DMS 273 (cell line): Measurements from ENCODE around the gene RFX2.
"Not testable (repeated sequence)": the region's sequence is repeated elsewhere in the genome, so short reads cannot be mapped to it uniquely, and the experiment has no call there.

Experiments
- DNase-seq: peaks from one replicate; lab custom pipeline; 2025; ENCODE audit not compliant: unreplicated experiment; lab: John Stamatoyannopoulos, UW

The RFX2 gene

DNA sequence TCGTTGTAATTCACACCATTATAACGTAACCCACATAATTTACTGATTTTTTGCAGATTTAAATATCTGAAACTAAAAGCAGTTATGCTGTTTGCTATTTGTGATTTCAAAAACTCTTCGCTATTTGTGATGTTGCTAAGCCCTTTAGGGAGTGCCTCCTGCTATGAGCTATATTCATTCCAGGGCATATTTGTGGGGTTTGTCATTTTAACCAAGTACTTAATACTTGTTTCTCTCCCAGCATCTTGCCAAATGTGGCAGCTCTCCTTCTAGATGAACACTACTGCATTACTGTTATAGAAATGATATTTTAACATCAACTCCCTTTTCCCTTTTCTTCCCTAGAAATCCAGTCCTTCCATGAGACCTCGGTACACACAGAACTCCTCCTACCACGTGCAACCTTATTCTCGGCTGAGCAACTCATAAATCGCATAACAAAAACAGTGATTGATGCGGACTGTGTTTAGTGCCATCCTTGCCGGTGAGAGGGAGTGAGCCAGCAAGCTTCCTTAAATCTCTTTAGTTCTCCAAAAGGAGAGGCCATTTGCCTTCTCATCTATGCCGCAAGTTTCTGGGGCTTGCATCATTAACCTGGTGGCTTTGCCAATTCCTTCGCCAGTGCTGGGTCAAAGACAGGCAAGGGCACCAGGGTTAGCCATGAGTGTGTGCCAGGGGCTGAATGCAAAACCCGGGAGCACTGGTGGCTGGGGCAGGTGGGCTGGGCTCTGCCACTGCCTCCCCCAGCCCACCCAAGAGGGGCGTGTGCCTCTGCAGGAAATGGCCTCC, 33.4 kb downstream of the RFX2 start:
- DNase-seq, result no peak

DNA sequence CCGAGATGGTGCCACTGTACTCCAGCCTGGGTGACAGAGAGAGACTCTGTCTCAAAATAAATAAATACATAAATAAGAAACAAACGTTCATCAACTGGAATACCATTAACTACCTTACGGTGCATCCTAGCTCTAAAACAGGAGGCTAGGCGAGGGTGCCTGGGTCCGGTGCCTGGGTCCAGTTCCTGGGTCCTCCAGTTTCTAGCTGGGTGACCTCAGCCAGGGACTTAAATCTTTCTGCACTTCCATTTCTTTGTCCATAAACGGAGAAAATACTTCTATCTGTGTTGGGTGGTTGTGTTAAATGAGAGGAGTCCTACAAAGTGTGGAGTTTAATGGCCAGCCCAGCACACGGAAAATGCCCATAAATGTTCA, 34.0 kb downstream of the RFX2 start:
- no peak for DNase-seq

DNA sequence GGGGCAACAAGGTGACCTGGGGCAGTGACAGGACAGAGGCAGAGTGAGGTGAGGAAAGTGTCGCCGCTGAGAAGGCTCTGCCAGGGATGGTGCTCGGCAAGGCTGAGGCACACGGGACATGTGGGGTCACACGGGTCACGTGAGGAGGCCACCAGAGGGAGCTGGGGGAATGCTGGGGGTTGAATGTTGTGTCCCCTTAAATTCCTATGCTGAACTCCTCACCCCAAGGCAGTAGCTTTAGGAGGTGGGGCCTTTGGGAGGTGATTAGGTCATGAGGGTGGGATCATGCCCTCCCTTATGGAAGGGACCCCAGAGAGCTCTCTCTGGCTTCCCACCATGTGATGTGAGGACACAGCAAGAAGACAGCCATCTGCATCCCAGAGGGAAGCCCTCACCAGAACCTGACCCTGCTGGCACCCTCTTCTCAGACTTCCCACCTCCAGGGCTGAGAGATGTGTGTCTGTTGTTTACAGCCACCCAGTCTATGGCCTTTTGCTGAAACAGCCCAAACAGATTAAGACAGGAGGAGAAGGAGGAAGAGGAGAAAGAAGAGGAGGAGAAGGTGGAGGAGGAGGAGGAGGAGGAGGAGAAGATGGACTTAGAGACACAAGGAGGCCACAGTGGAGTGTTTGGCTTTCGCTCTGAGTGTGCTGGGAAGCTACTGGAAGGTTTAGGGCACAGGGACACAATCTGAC, 35.4 kb downstream of the RFX2 start:
- DNase-seq, result no peak

DNA sequence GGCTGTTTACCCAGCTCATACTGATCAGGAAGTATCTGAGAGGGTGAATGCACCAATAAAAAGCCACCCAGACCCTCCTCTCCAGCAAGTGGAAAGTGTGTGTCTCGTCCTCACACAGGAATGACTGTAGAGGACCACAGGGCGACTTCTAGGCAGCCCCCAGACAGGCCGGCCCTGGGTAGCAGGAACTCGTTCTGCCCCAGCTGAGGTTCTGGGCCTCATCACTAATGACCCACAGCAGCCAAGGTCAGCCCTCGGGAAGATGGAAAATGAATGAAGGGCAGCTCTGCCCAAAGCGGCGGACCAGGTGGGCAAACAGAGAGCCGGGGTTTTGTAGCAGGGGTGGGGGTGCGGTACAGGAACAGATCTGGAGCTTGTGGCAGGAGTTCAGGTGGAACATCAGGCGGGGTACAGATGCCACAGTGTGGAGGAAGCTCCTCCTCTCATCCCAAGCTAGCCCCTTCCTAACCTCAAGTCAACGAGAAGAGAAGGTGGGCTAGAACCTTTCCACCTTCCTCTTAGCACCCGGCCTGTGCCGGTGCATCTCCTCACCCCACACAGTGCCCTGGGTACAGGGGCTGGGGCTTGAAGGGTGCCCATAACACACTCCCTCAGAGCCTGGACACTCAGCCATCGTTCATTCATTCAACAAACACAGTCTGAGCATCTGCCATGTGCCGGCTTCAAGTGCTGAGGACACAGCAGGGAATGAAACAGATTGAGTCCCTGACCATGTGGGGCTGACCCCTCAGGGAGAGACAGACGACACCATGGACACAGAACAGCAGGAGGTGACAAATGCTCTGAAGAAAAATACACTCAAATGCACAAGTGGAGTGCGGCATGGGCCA, 36.2 kb downstream of the RFX2 start:
- no peak for DNase-seq

DNA sequence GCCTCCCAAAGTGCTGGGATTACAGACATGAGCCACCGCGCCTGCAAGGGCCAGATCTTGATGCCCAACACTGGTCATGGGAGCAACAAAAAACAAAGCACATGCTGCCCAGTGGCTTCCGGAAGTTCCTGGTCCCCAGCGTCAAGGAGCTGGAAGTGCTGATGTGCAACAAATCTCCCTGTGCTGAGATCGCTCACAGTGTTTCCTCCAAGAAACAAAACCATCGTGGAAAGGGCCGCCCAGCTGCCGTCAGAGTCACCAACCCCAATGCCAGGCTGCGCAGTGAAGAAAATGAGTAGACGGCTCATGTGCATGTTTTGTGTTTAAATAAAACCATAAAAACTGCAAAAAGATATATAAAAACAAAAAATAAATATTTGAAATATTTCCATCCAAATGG, 37.1 kb downstream of the RFX2 start:
- DNase-seq, result not testable (repeated sequence)

DNA sequence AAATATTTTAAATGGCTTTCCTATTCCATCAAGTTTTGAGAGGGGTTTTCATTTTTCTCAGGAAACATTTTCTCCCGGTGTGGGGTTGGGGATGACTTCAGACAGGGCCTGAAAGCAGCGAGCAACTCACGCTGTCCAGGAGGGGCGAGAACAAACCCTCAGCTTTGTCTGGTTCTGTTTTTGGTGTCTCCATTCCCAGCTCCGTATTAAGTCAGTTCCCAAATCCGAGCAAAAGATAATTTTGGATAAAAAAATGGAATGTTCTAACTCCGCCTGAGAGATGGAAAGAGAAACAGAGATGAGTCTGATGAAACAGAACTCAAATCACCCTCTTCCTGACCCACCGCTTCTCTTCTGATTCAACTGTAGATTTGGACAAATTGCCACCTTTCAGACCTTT, 38.4 kb downstream of the RFX2 start:
- no peak for DNase-seq

DNA sequence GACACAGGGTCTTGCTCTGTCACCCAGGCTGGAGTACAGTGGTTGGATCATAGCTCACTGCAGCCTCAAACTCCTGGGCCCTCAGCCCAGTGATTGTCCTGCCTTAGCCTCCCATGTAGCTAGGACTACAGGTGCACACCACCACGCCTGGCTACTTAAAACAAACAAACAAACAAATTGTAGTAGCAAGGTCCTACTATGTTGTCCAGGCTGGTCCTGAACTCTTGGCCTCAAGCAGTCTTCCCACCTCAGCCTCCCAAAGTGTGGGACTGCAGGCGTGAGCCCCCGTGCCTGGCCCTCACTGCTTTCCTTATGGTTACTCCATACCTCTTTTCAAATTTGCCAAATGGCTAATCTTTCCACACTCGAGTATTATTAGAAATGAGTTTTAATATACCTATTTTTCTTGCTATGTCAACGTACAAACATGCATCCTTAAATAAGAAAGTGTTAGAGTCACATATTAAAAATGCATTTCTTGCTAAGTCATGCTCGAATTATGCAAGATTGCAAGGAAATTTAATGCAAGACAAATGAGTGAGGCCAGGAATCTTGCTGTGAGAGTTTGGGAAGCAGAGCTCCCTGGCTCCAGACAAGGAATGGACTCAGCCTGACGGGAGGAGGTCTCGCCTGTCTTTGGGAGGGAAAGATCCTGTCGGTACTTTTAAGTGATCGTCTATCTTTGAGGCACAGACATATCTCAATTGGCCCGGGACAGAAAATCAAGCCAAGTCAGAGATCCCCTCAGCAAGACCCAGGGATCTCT, 39.4 kb downstream of the RFX2 start:
- DNase-seq, result no peak

DNA sequence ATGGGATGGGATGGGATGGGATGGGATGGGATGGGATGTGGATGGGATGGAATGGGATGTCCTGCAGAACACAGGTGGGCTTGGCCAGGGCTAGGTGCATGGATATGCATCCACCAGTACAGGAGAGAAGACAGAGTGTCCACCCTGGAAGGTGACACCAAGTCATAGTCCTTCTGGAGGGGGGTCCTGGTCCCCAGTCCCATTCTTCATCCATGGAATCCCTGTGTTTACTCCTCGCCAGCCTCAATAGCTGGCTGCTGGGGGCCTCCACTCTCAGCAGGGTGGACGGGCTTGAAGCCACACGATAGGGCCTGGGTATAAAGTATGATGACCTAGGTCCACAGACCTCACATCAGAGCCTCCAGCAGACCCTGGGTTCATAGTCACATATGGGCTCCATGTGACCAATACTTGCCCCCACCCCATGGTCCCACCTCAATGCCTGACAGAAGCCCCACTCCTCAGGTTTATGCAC, 40.1 kb downstream of the RFX2 start:
- DNase-seq, result no peak

DNA sequence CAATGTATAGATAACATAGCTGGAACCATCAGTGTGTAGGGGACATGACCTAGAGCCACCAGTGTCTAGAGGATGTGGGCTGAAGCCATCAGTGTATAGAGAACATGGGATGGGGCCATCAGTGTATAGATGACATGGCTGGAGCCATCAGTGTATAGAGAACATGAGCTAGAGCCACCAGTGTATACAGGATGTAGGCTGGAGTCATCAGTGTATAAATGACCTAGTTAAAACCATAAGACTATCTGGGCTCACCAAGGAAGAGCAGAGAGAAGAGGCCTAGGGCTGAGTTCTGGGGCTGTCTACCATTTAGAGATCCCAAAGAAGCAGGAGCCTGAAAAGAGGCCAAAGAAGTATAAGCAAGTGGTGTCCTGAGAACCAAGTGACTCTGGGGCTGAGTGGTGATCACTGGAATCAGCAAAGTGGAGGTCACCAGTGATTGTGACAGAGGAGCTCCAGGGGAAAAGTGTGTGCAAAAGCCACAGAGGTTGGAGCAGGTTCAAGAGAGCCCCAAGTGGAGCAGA, 41.0 kb downstream of the RFX2 start:
- DNase-seq, result no peak

DNA sequence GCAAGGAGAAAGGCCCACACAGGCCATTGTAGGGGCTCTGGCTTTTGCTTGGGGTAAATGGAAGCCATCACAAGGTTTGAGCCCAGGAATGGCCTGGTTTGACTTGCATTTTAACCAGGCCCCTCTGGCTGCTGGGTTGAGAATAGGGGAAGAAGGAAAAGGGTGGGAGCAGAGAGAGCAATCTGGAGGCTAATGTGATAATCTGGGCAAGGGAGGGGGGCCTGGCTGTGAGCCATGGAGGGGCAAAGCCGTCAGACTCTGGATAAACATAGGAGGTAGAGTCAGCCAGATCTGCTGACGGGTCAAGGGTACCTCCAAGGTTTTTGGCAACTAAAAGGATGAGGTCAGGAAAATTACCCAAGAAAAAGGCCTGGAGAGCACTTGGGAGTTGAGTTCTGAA, 41.6 kb downstream of the RFX2 start:
- DNase-seq, result no peak

DNA sequence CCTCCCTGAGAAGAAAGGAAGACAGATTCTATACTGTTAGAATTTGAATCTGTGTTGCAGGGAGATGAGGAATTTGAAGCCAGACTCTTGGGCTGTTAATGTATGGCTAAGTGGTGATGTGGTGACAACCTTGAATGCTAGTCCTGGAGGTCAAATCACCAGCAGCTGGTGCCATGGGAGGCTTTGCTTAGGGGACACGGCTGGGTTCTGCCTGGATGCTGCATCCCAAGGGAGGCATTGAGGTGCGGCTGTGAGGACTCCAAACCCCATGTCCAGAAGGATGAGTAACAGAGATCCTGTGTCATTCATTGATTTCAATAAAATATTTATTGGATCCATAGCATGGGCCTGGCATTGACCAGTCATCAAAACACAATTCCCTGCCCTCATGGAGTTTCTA, 42.3 kb downstream of the RFX2 start:
- DNase-seq, result no peak

DNA sequence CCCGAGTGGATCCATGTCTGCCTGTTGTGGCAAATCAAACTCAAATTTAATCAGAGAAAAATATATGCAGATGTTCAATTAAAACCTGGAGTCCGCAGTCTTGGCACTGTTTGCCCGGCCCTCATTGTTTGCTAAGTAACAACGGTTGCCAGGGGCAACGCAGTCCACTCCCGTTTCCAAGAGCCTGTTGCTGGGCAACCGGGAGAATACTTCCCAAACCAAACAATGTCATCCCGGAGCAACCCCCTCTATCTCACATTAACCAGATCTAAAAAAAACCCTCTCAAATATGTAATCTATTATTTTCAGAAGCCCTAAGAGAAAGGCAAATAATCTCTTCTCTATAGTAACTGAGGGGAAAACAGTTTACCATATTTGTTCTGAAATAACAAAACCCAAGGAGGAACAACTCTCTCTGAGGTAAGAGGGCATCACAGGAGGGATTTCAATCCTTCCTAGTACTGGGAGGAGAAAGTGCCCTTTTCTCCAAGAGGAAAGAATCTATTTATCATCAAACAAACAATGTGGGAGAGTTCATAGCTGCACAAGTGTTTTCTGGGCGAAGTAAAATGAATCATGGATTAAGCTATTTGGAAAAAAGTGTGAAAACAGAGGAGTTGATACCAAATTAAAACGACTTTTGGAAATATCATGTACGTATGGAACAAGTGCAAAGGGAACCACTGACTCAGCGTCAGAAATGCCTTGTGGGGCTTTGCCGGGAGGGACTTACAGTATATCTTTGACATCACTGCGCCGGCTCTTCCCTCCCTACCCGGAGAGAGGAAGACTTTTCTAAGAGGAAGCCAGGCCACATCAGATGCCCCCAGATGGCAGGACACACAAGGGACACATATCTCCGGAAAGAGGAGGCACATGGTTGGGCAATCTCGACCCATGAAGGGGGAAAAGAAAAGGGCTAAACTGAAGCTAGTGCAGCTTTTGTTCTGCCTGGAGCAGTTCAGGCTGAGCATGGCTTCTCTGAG, 43.3 kb downstream of the RFX2 start:
- peak; percentile 96 for DNase-seq

DNA sequence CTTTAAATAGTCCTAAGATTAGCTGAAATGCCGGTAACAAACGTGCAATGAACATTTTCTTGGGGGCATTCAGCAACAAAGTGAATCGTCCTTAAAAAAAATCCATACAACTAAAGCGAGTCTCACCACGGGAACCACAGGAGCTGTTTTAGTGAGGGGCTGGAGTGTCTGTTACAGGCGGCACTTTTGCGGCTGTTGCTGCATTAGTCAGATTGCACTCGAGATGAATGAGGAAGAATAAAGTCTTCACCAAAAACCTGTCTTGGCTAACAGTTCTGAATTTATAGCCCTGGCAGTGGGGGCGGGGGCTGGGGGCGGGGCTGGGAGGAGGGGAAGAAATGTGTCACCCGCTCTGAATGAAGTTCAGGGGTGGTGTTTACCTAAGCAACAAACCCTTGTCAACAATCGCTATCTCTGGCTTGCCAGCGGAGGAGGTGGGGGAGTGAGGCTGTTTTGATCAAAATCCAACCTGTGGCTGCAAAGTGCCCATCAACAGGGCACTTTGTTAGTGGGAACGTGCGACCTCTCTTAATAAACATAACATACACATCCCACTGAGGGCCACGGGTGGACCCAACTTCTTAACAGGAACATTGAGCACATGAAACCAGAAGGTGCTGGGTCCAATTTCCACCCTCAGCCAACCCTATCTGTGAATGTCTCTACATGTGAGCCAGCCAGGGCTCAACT, 44.5 kb downstream of the RFX2 start:
- no peak for DNase-seq

DNA sequence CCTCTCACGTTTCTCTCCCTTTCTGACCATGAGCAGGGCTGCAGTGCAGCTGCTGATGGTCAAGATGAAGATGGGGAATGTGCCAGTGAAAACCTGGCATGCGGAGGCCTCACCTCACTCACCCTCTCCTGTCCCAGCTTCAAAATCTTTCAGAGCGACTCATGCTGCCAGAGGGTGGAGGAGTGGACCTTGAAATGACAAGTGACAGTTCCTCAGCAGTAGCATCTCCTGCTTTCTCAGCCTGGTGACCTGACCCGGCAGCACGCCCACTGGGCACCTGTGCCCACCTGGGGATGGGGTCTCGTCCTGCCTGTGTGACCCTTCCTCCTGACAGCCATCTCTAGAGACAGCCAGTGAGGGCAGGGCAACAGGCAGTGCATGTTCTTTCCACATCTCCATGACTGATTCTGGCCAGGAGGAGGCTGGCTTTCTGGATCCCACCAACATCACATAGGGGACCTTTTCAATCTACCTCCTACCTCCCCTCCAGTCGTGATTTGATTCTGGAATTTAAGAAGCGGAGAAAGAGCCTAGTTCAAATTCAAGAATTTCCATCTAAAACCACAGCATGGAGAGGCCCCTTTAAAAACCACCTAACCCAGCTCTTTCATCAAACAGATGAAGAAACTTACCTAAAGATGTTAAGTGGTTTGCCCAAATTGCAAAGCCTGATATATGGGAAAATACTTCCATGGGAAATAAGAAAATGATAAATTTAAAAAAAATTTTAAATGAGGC, 45.8 kb downstream of the RFX2 start:
- DNase-seq, result no peak

DNA sequence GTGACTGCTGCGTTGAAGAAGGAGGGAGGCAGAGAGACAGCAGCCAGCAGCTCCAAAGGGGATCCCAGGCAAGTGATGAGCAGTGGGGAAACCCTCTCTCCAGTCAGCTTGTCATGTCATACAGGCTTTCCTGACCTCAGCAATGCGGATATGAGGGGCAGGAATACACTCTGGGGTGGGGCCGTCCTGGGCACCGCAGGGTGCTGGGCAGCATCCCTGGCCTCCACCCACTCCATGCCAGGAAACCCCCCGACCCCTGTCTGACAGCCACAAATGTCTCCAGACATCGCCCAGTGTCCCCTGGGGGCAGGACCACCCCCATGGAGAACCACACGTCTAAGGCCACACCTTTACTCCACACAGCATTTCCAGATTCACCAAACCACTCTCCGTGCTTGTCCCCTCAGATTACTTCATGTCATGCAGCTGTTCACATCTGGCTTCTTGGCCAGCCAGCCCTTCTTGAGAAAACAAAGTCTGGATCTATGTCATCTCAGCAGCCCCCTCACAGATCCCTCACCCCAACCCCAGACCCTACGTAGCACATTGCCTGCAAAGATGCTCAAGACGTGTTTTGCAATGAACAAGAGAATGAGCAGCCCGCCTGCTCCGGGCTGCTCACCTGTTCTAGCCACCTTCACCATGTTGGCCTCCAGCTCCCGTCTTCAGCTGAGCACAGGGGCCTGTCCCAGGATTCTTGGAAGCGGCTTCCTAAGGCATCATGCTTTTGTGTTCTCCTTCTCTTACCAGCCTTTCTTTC, 46.5 kb downstream of the RFX2 start:
- DNase-seq, result no peak

DNA sequence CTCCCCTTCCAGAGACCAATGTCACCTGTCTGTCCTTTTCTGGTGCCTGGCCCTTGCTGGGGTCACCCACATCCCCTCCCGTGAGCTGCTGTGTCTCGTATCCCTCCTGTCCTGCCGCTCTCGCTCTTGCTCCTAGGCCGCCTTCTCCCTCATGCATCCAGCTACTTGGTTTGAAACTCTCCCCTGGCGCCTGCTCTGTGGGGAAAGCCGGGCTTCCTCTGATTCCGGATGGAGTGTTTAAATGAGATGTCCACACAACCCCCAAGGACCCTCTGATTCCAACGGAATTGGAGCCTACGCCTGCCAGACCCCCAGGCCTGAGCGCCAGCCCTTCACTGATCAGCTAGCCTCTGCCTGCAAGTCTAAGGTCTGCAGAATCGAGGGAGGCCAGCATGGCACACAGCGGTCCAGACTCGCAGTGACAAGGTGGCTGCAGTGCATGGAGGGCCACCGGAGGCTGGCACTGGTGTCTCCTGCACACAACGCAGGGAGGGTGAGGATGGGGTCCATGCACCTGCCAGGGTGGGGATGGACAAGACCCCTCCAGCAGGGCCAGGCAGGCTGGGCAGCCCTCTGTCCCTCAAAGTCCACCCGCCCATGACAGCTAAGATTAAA, 47.2 kb downstream of the RFX2 start:
- DNase-seq, result no peak

DNA sequence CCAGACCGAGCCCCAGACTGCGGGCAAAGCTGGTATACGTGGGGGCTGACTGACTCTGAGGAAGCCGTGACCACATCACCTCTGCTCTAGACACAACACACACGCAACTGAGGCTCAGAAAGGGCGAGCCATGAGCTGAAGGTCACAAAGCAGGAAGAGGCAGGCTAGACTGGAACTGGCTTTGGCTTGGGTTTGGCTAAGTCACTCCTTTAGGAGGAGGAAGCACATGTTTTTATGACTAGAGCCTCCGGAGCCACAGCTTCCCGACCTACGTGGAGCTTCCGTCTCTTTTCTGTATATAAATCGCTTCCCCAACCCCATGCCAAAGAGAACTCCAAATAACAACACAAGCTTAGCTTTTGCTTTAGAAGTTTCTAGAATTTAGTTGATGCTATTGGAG, 48.0 kb downstream of the RFX2 start:
- DNase-seq, result no peak
